Calu3 (cell line): ENCODE results near the gene ACYP1. TPM values are rescaled to one million over a fixed set of nuclear protein-coding genes. Genes with fewer than 3 reads are reported as not detected.

ENCODE experiments used
- BruUV-seq: library from RNA; stranded (reverse); fragments of 400-500 nt; replicated peaks from 2 replicates; lab custom pipeline; 2021; lab: Mats Ljungman, UMichigan
- CTCF ChIA-PET: fragments of 300-600 bp; sonication (Branson Sonifier 250); formaldehyde crosslinking; loops from one replicate; lab custom pipeline; 2022; ENCODE audit warnings: antibody characterized with exemption; lab: Charles Lee
- DNase-seq: peaks from one replicate; pipeline ENCODE4 v3.0.0; 2022
- H3K27ac Mint-ChIP-seq: one replicate; pipeline ENCODE4 v1.8.0; 2022; ENCODE audit warnings: mixed read lengths; ENCODE audit not compliant: unreplicated experiment
- H3K27me3 Mint-ChIP-seq: one replicate; pipeline ENCODE4 v1.8.0; 2022; ENCODE audit warnings: mixed read lengths; ENCODE audit not compliant: unreplicated experiment
- H3K36me3 Mint-ChIP-seq: one replicate; pipeline ENCODE4 v1.8.0; 2022; ENCODE audit warnings: mild to moderate bottlenecking, moderate library complexity, mixed read lengths; ENCODE audit not compliant: insufficient read depth, unreplicated experiment
- H3K4me1 Mint-ChIP-seq: one replicate; pipeline ENCODE4 v1.8.0; 2022; ENCODE audit warnings: mild to moderate bottlenecking, low read depth, mixed read lengths; ENCODE audit not compliant: unreplicated experiment
- H3K4me3 Mint-ChIP-seq: one replicate; pipeline ENCODE4 v1.8.0; 2022; ENCODE audit warnings: mild to moderate bottlenecking, low read depth, moderate library complexity, mixed read lengths; ENCODE audit not compliant: unreplicated experiment
- H3K9me3 Mint-ChIP-seq: one replicate; pipeline ENCODE4 v1.8.0; 2022; ENCODE audit warnings: low read depth, mixed read lengths; ENCODE audit not compliant: unreplicated experiment
- CTCF ChIP-seq: fragments of 200-600 bp; IDR thresholded peaks from one replicate; pipeline ENCODE4 v1.8.0; 2022; ENCODE audit warnings: antibody characterized with exemption; ENCODE audit not compliant: unreplicated experiment
- intact Hi-C: fragments of 100-400 bp; cut with micrococcal nuclease; formaldehyde crosslinking; loops from one replicate; pipeline ENCODE4 v1.10.0; 2022; ENCODE audit not compliant: unreplicated experiment
- total RNA-seq: library from RNA; stranded (reverse); gene quantifications from 2 replicates; pipeline ENCODE4 v1.2.3, GENCODE V29; 2022

Gene ACYP1
- total RNA-seq, 1 experiment from 2014 or later: 33.2 TPM

GRCh38 chr14:75048101-75048500 lies 15.7 kb downstream of the ACYP1 start:
- Mint-ChIP-seq H3K4me3 (no peak overlapping the region), H3K36me3 (peaks cover 31% of the 10 kb centered on the region), H3K4me1 (peaks cover 31% of the 10 kb centered on the region), H3K27me3 (no peaks in the 10 kb centered on the region), H3K27ac (no peak overlapping the region), H3K9me3 (no peaks in the 10 kb centered on the region)
- no peak for TF ChIP-seq CTCF
- no TSS peak for BruUV-seq
- no peak for DNase-seq
- CTCF ChIA-PET: no interaction called here
- intact Hi-C loops: no loop called here

- peaks cover 28% of the 10 kb centered on the region for H3K4me1 Mint-ChIP-seq
- H3K9me3 Mint-ChIP-seq: no peaks in the 10 kb centered on the region
- TF ChIP-seq CTCF: no peak
- intact Hi-C loops: no loop called here
- H3K27ac Mint-ChIP-seq: no peak overlapping the region
- H3K27me3 Mint-ChIP-seq: no peaks in the 10 kb centered on the region
- CTCF ChIA-PET: no interaction called here
- BruUV-seq: no TSS peak
- peaks cover 26% of the 10 kb centered on the region for H3K36me3 Mint-ChIP-seq
- H3K4me3 Mint-ChIP-seq: no peak overlapping the region
- DNase-seq: no peak
Measured at GRCh38 chr14:75047506-75047905, 16.3 kb downstream of the ACYP1 start.

GRCh38 chr14:75046899-75047298 lies 16.9 kb downstream of the ACYP1 start:
- CTCF ChIA-PET: no interaction called here
- BruUV-seq: no TSS peak
- H3K4me3 Mint-ChIP-seq: no peak overlapping the region
- intact Hi-C loops: no loop called here
- no peak overlapping the region for H3K27ac Mint-ChIP-seq
- no peaks in the 10 kb centered on the region for H3K9me3 Mint-ChIP-seq
- H3K36me3 Mint-ChIP-seq: peaks cover 22% of the 10 kb centered on the region
- TF ChIP-seq CTCF: no peak
- H3K27me3 Mint-ChIP-seq: no peaks in the 10 kb centered on the region
- H3K4me1 Mint-ChIP-seq: peaks cover 24% of the 10 kb centered on the region
- DNase-seq: no peak

- no peaks in the 10 kb centered on the region for H3K27me3 Mint-ChIP-seq
- peaks cover 20% of the 10 kb centered on the region for H3K36me3 Mint-ChIP-seq
- no peak for DNase-seq
- BruUV-seq: no TSS peak
- CTCF ChIA-PET: no interaction called here
- no peak overlapping the region for H3K4me3 Mint-ChIP-seq
- no peak for TF ChIP-seq CTCF
- intact Hi-C loops: no loop called here
- H3K9me3 Mint-ChIP-seq: no peaks in the 10 kb centered on the region
- peaks cover 29% of the 10 kb centered on the region for H3K4me1 Mint-ChIP-seq
- no peak overlapping the region for H3K27ac Mint-ChIP-seq
Measured at GRCh38 chr14:75046275-75046674, 17.5 kb downstream of the ACYP1 start.
